HepG2 (cell line): Measurements from ENCODE around the gene RAI14.

Experiments used
- CEBPB ChIP-seq: IDR thresholded peaks from 2 replicates; pipeline ENCODE4 v1.6.1; 2011; ENCODE audit warnings: low read depth, low read length, improper control_type of control experiment, borderline replicate concordance
- CEBPZ ChIP-seq: IDR thresholded peaks from 2 replicates; pipeline ENCODE4 v1.6.1; 2012; ENCODE audit warnings: low read length, improper control_type of control experiment
- CTCF ChIP-seq: sonication (generic); formaldehyde crosslinking; IDR thresholded peaks from 2 replicates; pipeline ENCODE4 v1.5.0; 2020; ENCODE audit warnings: mild to moderate bottlenecking, missing genetic modification reagents, moderate library complexity
- EZH2 ChIP-seq: conservative IDR thresholded peaks from 2 replicates; pipeline ENCODE4 v1.6.1; 2012; ENCODE audit warnings: mild to moderate bottlenecking, low read depth, low read length, moderate library complexity
- GABPA ChIP-seq, 2 experiments: IDR thresholded peaks; 2 replicates each; pipeline ENCODE4 v1.6.1; 2011 to 2016; ENCODE audit warnings: low read depth in 2 of 2, low read length in 1 of 2, missing biosample characterization in 1 of 2, missing genetic modification characterization in 1 of 2
- RBM39 ChIP-seq: fragments of 200-400 bp; formaldehyde crosslinking; IDR thresholded peaks from one replicate; pipeline ENCODE4 v1.6.1; 2018; ENCODE audit warnings: antibody characterized with exemption, mild to moderate bottlenecking, low read depth, low read length; ENCODE audit not compliant: poor library complexity, severe bottlenecking
- ZFY ChIP-seq: sonication (generic); formaldehyde crosslinking; IDR thresholded peaks from 2 replicates; pipeline ENCODE4 v1.4.0; 2020; ENCODE audit warnings: missing genetic modification reagents
- ZHX1 ChIP-seq: sonication (generic); formaldehyde crosslinking; IDR thresholded peaks from 2 replicates; pipeline ENCODE4 v1.8.1; 2022; ENCODE audit warnings: low read depth, mild to moderate bottlenecking, missing genetic modification reagents
- ZNF20 ChIP-seq: sonication (generic); formaldehyde crosslinking; IDR thresholded peaks from 2 replicates; pipeline ENCODE4 v1.4.0; 2020; ENCODE audit warnings: mild to moderate bottlenecking, moderate library complexity, missing genetic modification reagents
- ZNF670 ChIP-seq: sonication (generic); formaldehyde crosslinking; IDR thresholded peaks from 2 replicates; pipeline ENCODE4 v1.8.0; 2022; ENCODE audit warnings: mild to moderate bottlenecking, missing genetic modification reagents, borderline replicate concordance

GRCh38 chr5:34715711-34716110 lies 59.6 kb downstream of the RAI14 start:
- TF ChIP-seq GABPA (IDR thresholded peaks at IDR 0.05; ENCODE audit: low read depth, low read length) (no peak), GABPA (CRISPR knock-in tag; IDR thresholded peaks at IDR 0.05; ENCODE audit: low read depth) (no peak), ZNF670 (CRISPR knock-in tag) (no peak), ZHX1 (CRISPR knock-in tag) (no peak), CTCF (no peak), EZH2 (no peak), ZFY (CRISPR knock-in tag) (no peak), CEBPZ (no peak), ZNF20 (CRISPR knock-in tag) (no peak), CEBPB (no peak), RBM39 (no peak)
